ENCODE data around the gene HMBS. TPM values are rescaled to one million over a fixed set of nuclear protein-coding genes. Genes with fewer than 3 reads are reported as not detected.

Gene HMBS
- total and polyA plus RNA-seq, 2 of the 8 experiments (the other 6 are each of a cell fraction or from before 2014, with no cell fraction given): 69.3 to 109 TPM

- no peak for TF ChIP-seq KDM1A (IDR thresholded peaks at IDR 0.05; ENCODE audit: borderline replicate concordance, low read length)
- no peak for TF ChIP-seq KDM4A (IDR thresholded peaks at IDR 0.05; ENCODE audit: low read depth, low read length, severe bottlenecking)
- TF ChIP-seq YY1 (IDR thresholded peaks at IDR 0.05; ENCODE audit: low read depth, low read length): no peak
- no peak for TF ChIP-seq RAD21 (IDR thresholded peaks at IDR 0.05 in 1 of 2, conservative IDR thresholded peaks at IDR 0.05 in 1 of 2; ENCODE audit: low read depth in 2 of 2, low read length in 2 of 2)
- TF ChIP-seq PHF8 (conservative IDR thresholded peaks at IDR 0.05; ENCODE audit: low read depth, low read length): no peak
These were observed 46.0 kb downstream of the HMBS start (continued) for GRCh38 chr11:119130662-119131061.
